Measurements from ENCODE around the gene VIM.

Gene VIM

GRCh38 chr10:17214971-17215781, 12.9 kb upstream of the VIM start:
- Histone ChIP-seq H3K27ac (ENCODE audit: low read length) (no peak overlapping the region), H3K27me3 (ENCODE audit: low read depth, low read length) (no peaks in the 10 kb centered on the region), H3K9ac (ENCODE audit: low read length) (no peak overlapping the region), H2AFZ (ENCODE audit: low read depth, low read length) (no peak overlapping the region), H3K4me1 (ENCODE audit: low read length) (peaks cover 25% of the 10 kb centered on the region), H3K9me3 (ENCODE audit: insufficient read depth, low read length) (no peaks in the 10 kb centered on the region), H4K20me1 (ENCODE audit: insufficient read depth, low read length) (no peaks in the 10 kb centered on the region), H3K4me2 (ENCODE audit: low read length) (peak overlapping the region; percentile 72), H3K4me3 (ENCODE audit: low read length) (0 out of 2 replicates have a peak overlapping the region, but pooled peaks have one; percentile 31), H3K79me2 (ENCODE audit: low read length) (no peaks in the 10 kb centered on the region), H3K36me3 (replicated peaks; ENCODE audit: low read depth, low read length) (no peaks in the 10 kb centered on the region)
- no peak for TF ChIP-seq EZH2phosphoT487 (IDR thresholded peaks at IDR 0.05; ENCODE audit: low read depth)

- H3K36me3 ChIP-seq (replicated peaks; ENCODE audit: low read depth, low read length): no peaks in the 10 kb centered on the region
- no peak overlapping the region; the same call in 1 of the 2 replicates for H2AFZ ChIP-seq (ENCODE audit: low read depth, low read length)
- no peaks in the 10 kb centered on the region for H3K9me3 ChIP-seq (ENCODE audit: insufficient read depth, low read length)
- H3K4me2 ChIP-seq (ENCODE audit: low read length): peak overlapping the region; percentile 72
- no peaks in the 10 kb centered on the region for H3K27me3 ChIP-seq (ENCODE audit: low read depth, low read length)
- H3K27ac ChIP-seq (ENCODE audit: low read length): peak overlapping the region; percentile 91
- H3K79me2 ChIP-seq (ENCODE audit: low read length): no peaks in the 10 kb centered on the region
- H4K20me1 ChIP-seq (ENCODE audit: insufficient read depth, low read length): no peaks in the 10 kb centered on the region
- TF ChIP-seq EZH2phosphoT487 (IDR thresholded peaks at IDR 0.05; ENCODE audit: low read depth) (no peak), CTCF (IDR thresholded peaks at IDR 0.05; ENCODE audit: low read depth, low read length) (no peak)
- H3K4me1 ChIP-seq (ENCODE audit: low read length): peaks cover 25% of the 10 kb centered on the region
- peak overlapping the region; percentile 31; the same call in 1 of the 2 replicates for H3K4me3 ChIP-seq (ENCODE audit: low read length)
- H3K9ac ChIP-seq (ENCODE audit: low read length): no peak overlapping the region
Measured at GRCh38 chr10:17215782-17216122, 12.3 kb upstream of the VIM start.

- H3K79me2 ChIP-seq (ENCODE audit: low read length): no peaks in the 10 kb centered on the region
- peaks cover 25% of the 10 kb centered on the region for H3K4me1 ChIP-seq (ENCODE audit: low read length)
- no peaks in the 10 kb centered on the region for H3K27me3 ChIP-seq (ENCODE audit: low read depth, low read length)
- H2AFZ ChIP-seq (ENCODE audit: low read depth, low read length): 0 out of 2 replicates have a peak overlapping the region, but pooled peaks have one; percentile 31
- H3K4me2 ChIP-seq (ENCODE audit: low read length): peak overlapping the region; percentile 72
- peak overlapping the region; percentile 38 for H3K4me3 ChIP-seq (ENCODE audit: low read length)
- H3K27ac ChIP-seq (ENCODE audit: low read length): peak overlapping the region; percentile 91
- H3K9me3 ChIP-seq (ENCODE audit: insufficient read depth, low read length): no peaks in the 10 kb centered on the region
- no peaks in the 10 kb centered on the region for H3K36me3 ChIP-seq (replicated peaks; ENCODE audit: low read depth, low read length)
- TF ChIP-seq CTCF (IDR thresholded peaks at IDR 0.05; ENCODE audit: low read depth, low read length): no peak
- peak overlapping the region; percentile 44; the same call in 1 of the 2 replicates for H3K9ac ChIP-seq (ENCODE audit: low read length)
- H4K20me1 ChIP-seq (ENCODE audit: insufficient read depth, low read length): no peaks in the 10 kb centered on the region
Measured at GRCh38 chr10:17216217-17216900, 11.7 kb upstream of the VIM start.

GRCh38 chr10:17216901-17217395, 11.1 kb upstream of the VIM start:
- Histone ChIP-seq H3K9me3 (ENCODE audit: insufficient read depth, low read length) (no peaks in the 10 kb centered on the region), H3K9ac (ENCODE audit: low read length) (peak overlapping the region; percentile 44; the same call in 1 of the 2 replicates), H3K4me2 (ENCODE audit: low read length) (peak overlapping the region; percentile 72), H3K27ac (ENCODE audit: low read length) (peak overlapping the region; percentile 91), H3K79me2 (ENCODE audit: low read length) (no peaks in the 10 kb centered on the region), H3K27me3 (ENCODE audit: low read depth, low read length) (no peaks in the 10 kb centered on the region), H4K20me1 (ENCODE audit: insufficient read depth, low read length) (no peaks in the 10 kb centered on the region), H3K4me1 (ENCODE audit: low read length) (peaks cover 25% of the 10 kb centered on the region), H2AFZ (ENCODE audit: low read depth, low read length) (no peak overlapping the region), H3K4me3 (ENCODE audit: low read length) (0 out of 2 replicates have a peak overlapping the region, but pooled peaks have one; percentile 38), H3K36me3 (replicated peaks; ENCODE audit: low read depth, low read length) (no peaks in the 10 kb centered on the region)
- no peak for TF ChIP-seq CTCF (IDR thresholded peaks at IDR 0.05; ENCODE audit: low read depth, low read length)
- no peak for TF ChIP-seq EZH2phosphoT487 (IDR thresholded peaks at IDR 0.05; ENCODE audit: low read depth)
